Suprapubic skin (tissue), 4 donors: ENCODE data around the gene TACC3. TPM values are rescaled to one million over a fixed set of nuclear protein-coding genes. Genes with fewer than 3 reads are reported as not detected.
A peak's percentile ranks its signal among the peaks of the same experiment; 100 is the strongest.

ENCODE experiments used
- DNase-seq, 2 donors: peaks; one replicate each; pipeline ENCODE4 v3.0.0-alpha.2; 2019; ENCODE audit warnings: low spot score in 2 of 2
- H3K27ac ChIP-seq: fragments of 200-600 bp; sonication (generic); one replicate; pipeline ENCODE4 v1.5.1; 2019
- H3K27me3 ChIP-seq: fragments of 200-600 bp; sonication (generic); one replicate; pipeline ENCODE4 v1.5.1; 2019
- H3K36me3 ChIP-seq: fragments of 200-600 bp; sonication (generic); one replicate; pipeline ENCODE4 v1.5.1; 2019
- H3K4me1 ChIP-seq: fragments of 200-600 bp; sonication (generic); one replicate; pipeline ENCODE4 v1.5.1; 2019
- H3K4me3 ChIP-seq: fragments of 200-600 bp; sonication (generic); one replicate; pipeline ENCODE4 v1.5.1; 2019; ENCODE audit warnings: mild to moderate bottlenecking
- H3K9me3 ChIP-seq: fragments of 200-600 bp; sonication (generic); one replicate; pipeline ENCODE4 v1.5.1; 2019
- CTCF ChIP-seq, 2 donors: fragments of 200-600 bp in 1 of 2; fragments of 450-650 bp in 1 of 2; sonication (generic) in 1 of 2; IDR thresholded peaks; one replicate each; pipeline ENCODE4 v1.5.1; 2016 to 2019; ENCODE audit warnings: antibody characterized with exemption in 2 of 2, mild to moderate bottlenecking in 1 of 2, moderate library complexity in 1 of 2
- EP300 ChIP-seq: sonication (generic); formaldehyde crosslinking; IDR thresholded peaks from one replicate; pipeline ENCODE4 v1.6.1; 2017; ENCODE audit warnings: antibody characterized with exemption
- POLR2A ChIP-seq, 2 donors: fragments of 450-650 bp; IDR thresholded peaks; one replicate each; pipeline ENCODE4 v1.6.1; 2017; ENCODE audit warnings: antibody characterized with exemption in 2 of 2, mild to moderate bottlenecking in 2 of 2, moderate library complexity in 2 of 2
- POLR2AphosphoS5 ChIP-seq, 3 donors: sonication (generic); formaldehyde crosslinking; IDR thresholded peaks; one replicate each; pipeline ENCODE4 v1.6.1; 2017; ENCODE audit warnings: antibody characterized with exemption in 3 of 3
- WGBS: methylation state at CpG from one replicate; pipeline ENCODE4 v1.1.5; 2018; 5-methylcytosine and 5-hydroxymethylcytosine counted together
- total RNA-seq, 4 donors: library from RNA; depleted of rRNA; stranded (reverse); fragments of >200 nt; gene quantifications; one replicate each; pipeline ENCODE4 v1.1.0, GENCODE V29; 2016

The TACC3 gene
- total RNA-seq, 4 donors from 2014 or later: 7.2 to 11.7 (median 8.8) TPM

- 87% methylated on average over 13 of the region's 15 CpGs for WGBS
- no peaks in the 10 kb centered on the region for H3K9me3 ChIP-seq
- DNase-seq: no peak
- H3K27ac ChIP-seq: no peak overlapping the region
- no peaks in the 10 kb centered on the region for H3K27me3 ChIP-seq
- no peak for TF ChIP-seq EP300
- TF ChIP-seq CTCF (IDR thresholded peaks at IDR 0.05): no peak
- peaks cover 12% of the 10 kb centered on the region for H3K36me3 ChIP-seq
- no peak overlapping the region for H3K4me3 ChIP-seq
- peaks cover 75% of the 10 kb centered on the region for H3K4me1 ChIP-seq
Measured at GRCh38 chr4:1716065-1716945, 5.0 kb upstream of the TACC3 start.

GRCh38 chr4:1717129-1718094 is 3.9 kb upstream of the TACC3 start:
- Histone ChIP-seq H3K4me3 (no peak overlapping the region), H3K27me3 (no peaks in the 10 kb centered on the region), H3K27ac (peak overlapping the region; percentile 34), H3K4me1 (peaks cover 81% of the 10 kb centered on the region), H3K9me3 (no peaks in the 10 kb centered on the region), H3K36me3 (peaks cover 12% of the 10 kb centered on the region)
- 81% methylated on average over 5 of the region's 32 CpGs for WGBS
- DNase-seq: no peak
- no peak for TF ChIP-seq CTCF (IDR thresholded peaks at IDR 0.05)
- no peak for TF ChIP-seq POLR2A (IDR thresholded peaks at IDR 0.05)
- no peak for TF ChIP-seq EP300
- no peak for TF ChIP-seq POLR2AphosphoS5 (IDR thresholded peaks at IDR 0.05)

- no peaks in the 10 kb centered on the region for H3K9me3 ChIP-seq
- TF ChIP-seq CTCF (IDR thresholded peaks at IDR 0.05) (no peak), POLR2A (IDR thresholded peaks at IDR 0.05) (no peak), EP300 (no peak), POLR2AphosphoS5 (IDR thresholded peaks at IDR 0.05) (no peak)
- DNase-seq: no peak
- H3K36me3 ChIP-seq: peaks cover 12% of the 10 kb centered on the region
- WGBS: 68% methylated on average over 24 of the region's 31 CpGs
- no peaks in the 10 kb centered on the region for H3K27me3 ChIP-seq
- peaks cover 84% of the 10 kb centered on the region for H3K4me1 ChIP-seq
- H3K27ac ChIP-seq: peak overlapping the region; percentile 34
- no peak overlapping the region for H3K4me3 ChIP-seq
Measured at GRCh38 chr4:1718095-1718850, 3.0 kb upstream of the TACC3 start.

- WGBS: 14% methylated on average over 5 of the region's 79 CpGs
- DNase-seq: no peak
Measured at GRCh38 chr4:1720163-1720983, 948 bp upstream of the TACC3 start.

More at GRCh38 chr4:1720163-1720983, 948 bp upstream of the TACC3 start:
- Histone ChIP-seq H3K27me3 (no peaks in the 10 kb centered on the region), H3K36me3 (peaks cover 12% of the 10 kb centered on the region), H3K4me3 (peak overlapping the region; percentile 90), H3K4me1 (peaks cover 64% of the 10 kb centered on the region), H3K9me3 (no peaks in the 10 kb centered on the region), H3K27ac (peak overlapping the region; percentile 96)
- TF ChIP-seq POLR2A (IDR thresholded peaks at IDR 0.05) (no peak), POLR2AphosphoS5 (IDR thresholded peaks at IDR 0.05) (no peak), EP300 (no peak), CTCF (IDR thresholded peaks at IDR 0.05) (no peak)
